ENCODE data around the gene CCL26.

- TF ChIP-seq POLR2A (IDR thresholded peaks at IDR 0.05; ENCODE audit: low read depth, low read length) (no peak), POLR2AphosphoS5 (IDR thresholded peaks at IDR 0.05; ENCODE audit: insufficient read depth, low read depth, low read length) (no peak), EZH2 (IDR thresholded peaks at IDR 0.05; ENCODE audit: borderline replicate concordance, low read depth, low read length, severe bottlenecking) (no peak), MYC (IDR thresholded peaks at IDR 0.05; ENCODE audit: low read depth, low read length) (no peak)
- TF ChIP-seq, protein P1, sequence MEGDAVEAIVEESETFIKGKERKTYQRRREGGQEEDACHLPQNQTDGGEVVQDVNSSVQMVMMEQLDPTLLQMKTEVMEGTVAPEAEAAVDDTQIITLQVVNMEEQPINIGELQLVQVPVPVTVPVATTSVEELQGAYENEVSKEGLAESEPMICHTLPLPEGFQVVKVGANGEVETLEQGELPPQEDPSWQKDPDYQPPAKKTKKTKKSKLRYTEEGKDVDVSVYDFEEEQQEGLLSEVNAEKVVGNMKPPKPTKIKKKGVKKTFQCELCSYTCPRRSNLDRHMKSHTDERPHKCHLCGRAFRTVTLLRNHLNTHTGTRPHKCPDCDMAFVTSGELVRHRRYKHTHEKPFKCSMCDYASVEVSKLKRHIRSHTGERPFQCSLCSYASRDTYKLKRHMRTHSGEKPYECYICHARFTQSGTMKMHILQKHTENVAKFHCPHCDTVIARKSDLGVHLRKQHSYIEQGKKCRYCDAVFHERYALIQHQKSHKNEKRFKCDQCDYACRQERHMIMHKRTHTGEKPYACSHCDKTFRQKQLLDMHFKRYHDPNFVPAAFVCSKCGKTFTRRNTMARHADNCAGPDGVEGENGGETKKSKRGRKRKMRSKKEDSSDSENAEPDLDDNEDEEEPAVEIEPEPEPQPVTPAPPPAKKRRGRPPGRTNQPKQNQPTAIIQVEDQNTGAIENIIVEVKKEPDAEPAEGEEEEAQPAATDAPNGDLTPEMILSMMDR (IDR thresholded peaks at IDR 0.05; ENCODE audit: extremely low read depth in 1 of 2, insufficient read depth in 1 of 2, low read depth in 1 of 2, low read length in 2 of 2), result no peak
These were observed 44.0 kb downstream of the CCL26 start for GRCh38 chr7:75727881-75728593.

Measured in endothelial cell of umbilical vein (primary cell).